HepG2 (cell line): Measurements from ENCODE around the gene AIF1. TPM values are rescaled to one million over a fixed set of nuclear protein-coding genes. Genes with fewer than 3 reads are reported as not detected.

ENCODE experiments used
- ATF4 ChIP-seq, 2 experiments: fragments of 450-650 bp in 1 of 2; sonication (generic) in 1 of 2; formaldehyde crosslinking; IDR thresholded peaks; 2 replicates each; pipeline versions ENCODE4 v1.5.0 to v1.8.0; 2020 to 2022; ENCODE audit warnings: mild to moderate bottlenecking in 1 of 2, missing genetic modification reagents in 1 of 2
- ESRRA ChIP-seq: sonication (generic); formaldehyde crosslinking; IDR thresholded peaks from 2 replicates; pipeline ENCODE4 v1.5.1; 2020; ENCODE audit warnings: mild to moderate bottlenecking, low read depth, missing genetic modification reagents
- GLMP ChIP-seq: sonication (generic); formaldehyde crosslinking; IDR thresholded peaks from 2 replicates; pipeline ENCODE4 v1.9.0; 2021; ENCODE audit warnings: missing genetic modification reagents, mild to moderate bottlenecking, borderline replicate concordance
- HNF4G ChIP-seq, 2 experiments: sonication (generic) in 1 of 2; formaldehyde crosslinking in 1 of 2; IDR thresholded peaks; 2 replicates each; pipeline versions ENCODE4 v1.4.0 to v1.6.1; 2011 to 2020; ENCODE audit warnings: borderline replicate concordance in 2 of 2, low read depth in 2 of 2, mild to moderate bottlenecking in 2 of 2, low read length in 1 of 2, missing genetic modification reagents in 1 of 2, moderate library complexity in 1 of 2
- HNRNPH1 ChIP-seq: fragments of 200-400 bp; formaldehyde crosslinking; optimal IDR thresholded peaks from 2 replicates; pipeline ENCODE3; 2017; ENCODE audit warnings: mild to moderate bottlenecking, low read depth, low read length
- MYC ChIP-seq: sonication (generic); formaldehyde crosslinking; IDR thresholded peaks from 2 replicates; pipeline ENCODE4 v1.9.0; 2021; ENCODE audit warnings: missing genetic modification reagents, borderline replicate concordance
- NFKB2 ChIP-seq: sonication (generic); formaldehyde crosslinking; IDR thresholded peaks from 2 replicates; pipeline ENCODE4 v1.4.0; 2020; ENCODE audit warnings: missing genetic modification reagents, borderline replicate concordance
- NR2F6 ChIP-seq, 2 experiments: IDR thresholded peaks; 2 replicates each; pipeline ENCODE4 v1.6.1; 2016; ENCODE audit warnings: antibody characterized with exemption in 1 of 2, mild to moderate bottlenecking in 1 of 2
- POLR2G ChIP-seq: fragments of 200-400 bp; formaldehyde crosslinking; IDR thresholded peaks from 2 replicates; pipeline ENCODE4 v1.6.1; 2018; ENCODE audit warnings: mild to moderate bottlenecking, low read depth, low read length, moderate library complexity
- RFXAP ChIP-seq: sonication (generic); formaldehyde crosslinking; IDR thresholded peaks from 2 replicates; pipeline ENCODE4 v1.4.0; 2020; ENCODE audit warnings: missing genetic modification reagents, borderline replicate concordance
- SALL1 ChIP-seq: sonication (generic); formaldehyde crosslinking; IDR thresholded peaks from 2 replicates; pipeline ENCODE4 v1.8.0; 2022; ENCODE audit warnings: mild to moderate bottlenecking, missing genetic modification reagents
- SKIL ChIP-seq: sonication (generic); formaldehyde crosslinking; IDR thresholded peaks from 2 replicates; pipeline ENCODE4 v1.8.0; 2022; ENCODE audit warnings: missing genetic modification reagents, mild to moderate bottlenecking, moderate library complexity, borderline replicate concordance
- TEF ChIP-seq: sonication (generic); formaldehyde crosslinking; IDR thresholded peaks from 2 replicates; pipeline ENCODE4 v1.5.0; 2020; ENCODE audit warnings: missing genetic modification reagents
- THAP9 ChIP-seq: sonication (generic); formaldehyde crosslinking; IDR thresholded peaks from 2 replicates; pipeline ENCODE4; 2020; ENCODE audit warnings: missing genetic modification reagents, mild to moderate bottlenecking, borderline replicate concordance
- ZNF556 ChIP-seq: sonication (generic); formaldehyde crosslinking; IDR thresholded peaks from 2 replicates; pipeline ENCODE4 v1.4.0; 2020; ENCODE audit warnings: mild to moderate bottlenecking, missing genetic modification reagents, borderline replicate concordance
- ZNF850 ChIP-seq: sonication (generic); formaldehyde crosslinking; conservative IDR thresholded peaks from 2 replicates; pipeline ENCODE4 v1.9.0; 2021; ENCODE audit warnings: mild to moderate bottlenecking, missing genetic modification reagents
- polyA plus RNA-seq, 8 experiments: library from polyadenylated mRNA; depleted of rRNA in 3 of 8; stranded (reverse) in 7 of 8; unstranded in 1 of 8; fragments of >200 nt; fragmentation: Illumina TruSeq in 4 of 8; extraction: Trizol in 4 of 8; gene quantifications; 2 replicates each; pipeline versions ENCODE4 v1.2.1 to v1.2.3, GENCODE V29; 2011 to 2016; ENCODE audit warnings: low read depth in 4 of 8, missing spikeins in 1 of 8, mixed read lengths in 1 of 8; ENCODE audit not compliant: insufficient read depth in 1 of 8
- total RNA-seq, 5 experiments: library from RNA; depleted of rRNA; stranded (reverse); fragments of >200 nt; fragmentation: Illumina TruSeq; extraction: Trizol; gene quantifications; 2 replicates each; pipeline ENCODE4 v1.2.3, GENCODE V29; 2016; ENCODE audit warnings: low read depth in 1 of 5

AIF1 gene
- total and polyA plus RNA-seq, 2 of the 13 experiments (the other 11 are each of a cell fraction or from before 2014, with no cell fraction given) = 1.5 TPM; not detected in 1

GRCh38 chr6:31663961-31664789 is 49.1 kb downstream of the AIF1 start (continued):
- TF ChIP-seq SKIL (CRISPR knock-in tag) (0 out of 2 replicates have a peak, but pooled peaks have one; percentile 29), ZNF850 (CRISPR knock-in tag) (0 out of 2 replicates have a peak, but pooled peaks have one; percentile 3), HNF4G (IDR thresholded peaks at IDR 0.05; ENCODE audit: borderline replicate concordance, low read depth, low read length) (0 out of 2 replicates have a peak, but pooled peaks have one; percentile 34), HNF4G (CRISPR knock-in tag; IDR thresholded peaks at IDR 0.05; ENCODE audit: borderline replicate concordance, low read depth) (no peak), MYC (CRISPR knock-in tag) (peak; percentile 56; the same call in 1 of the 2 replicates), NFKB2 (CRISPR knock-in tag) (peak; percentile 78; the same call in 1 of the 2 replicates), RFXAP (CRISPR knock-in tag) (peak; percentile 76), GLMP (CRISPR knock-in tag) (no peak), ZNF556 (CRISPR knock-in tag) (0 out of 2 replicates have a peak, but pooled peaks have one; percentile 6), HNRNPH1 (peak; percentile 76), THAP9 (CRISPR knock-in tag) (peak; percentile 34; the same call in 1 of the 2 replicates), ATF4 (CRISPR knock-in tag; IDR thresholded peaks at IDR 0.05) (peak in 1 of 2 experiments; percentile 25; a peak in 1 of 4 replicates), SALL1 (CRISPR knock-in tag) (0 out of 2 replicates have a peak, but pooled peaks have one; percentile 48), POLR2G (0 out of 2 replicates have a peak, but pooled peaks have one; percentile 6), ESRRA (CRISPR knock-in tag) (0 out of 2 replicates have a peak, but pooled peaks have one; percentile 75), TEF (CRISPR knock-in tag) (0 out of 2 replicates have a peak, but pooled peaks have one; percentile 44), NR2F6 (IDR thresholded peaks at IDR 0.05) (peak; percentile 87), NR2F6 (CRISPR knock-in tag; IDR thresholded peaks at IDR 0.05) (peak; percentile 90)
